ENCODE measurements around the gene OAT.

Gene OAT

GRCh38 chr10:124353896-124354295, 64.8 kb downstream of the OAT start:
- no peak for DNase-seq (ENCODE audit: low spot score)

GRCh38 chr10:124353091-124353815, 65.5 kb downstream of the OAT start:
- no peak for DNase-seq (ENCODE audit: low spot score)

GRCh38 chr10:124351481-124352220, 67.1 kb downstream of the OAT start:
- DNase-seq (ENCODE audit: low spot score): no peak

GRCh38 chr10:124350806-124351205, 67.9 kb downstream of the OAT start:
- DNase-seq (ENCODE audit: low spot score): no peak

GRCh38 chr10:124349996-124350280, 68.8 kb downstream of the OAT start:
- no peak for DNase-seq (ENCODE audit: low spot score)

GRCh38 chr10:124349231-124349995, 69.3 kb downstream of the OAT start:
- no peak for DNase-seq (ENCODE audit: low spot score)

- no peak for DNase-seq (ENCODE audit: low spot score)
Observed at GRCh38 chr10:124348801-124349200, 69.9 kb downstream of the OAT start.

GRCh38 chr10:124347956-124348355, 70.8 kb downstream of the OAT start:
- DNase-seq (ENCODE audit: low spot score): no peak
